ENCODE measurements around the gene HS3ST3A1.

Gene HS3ST3A1

DNA sequence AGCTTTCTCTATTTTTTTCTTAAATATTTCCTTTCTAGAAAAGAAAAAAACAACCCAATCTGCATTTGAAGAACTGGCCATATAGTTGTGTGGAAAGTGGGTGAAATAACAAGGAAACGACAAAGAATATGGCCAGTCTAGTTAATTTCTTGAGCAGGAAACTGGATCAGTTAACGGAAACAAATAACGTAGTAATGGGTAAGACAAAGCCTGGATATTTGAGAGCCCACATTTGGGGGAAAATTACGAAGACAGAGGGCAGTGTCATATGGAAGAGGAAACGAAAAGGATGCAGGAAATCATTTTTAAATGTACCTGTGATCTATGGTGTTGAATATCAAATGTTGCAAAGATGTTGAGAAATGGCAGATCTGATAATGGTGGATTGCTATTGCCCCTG lies 78.6 kb downstream of the HS3ST3A1 start:
- Histone ChIP-seq H3K9ac (ENCODE audit: insufficient read length, low read depth) (no peak overlapping the region), H3K27me3 (ENCODE audit: insufficient read depth, insufficient read length) (no peaks in the 10 kb centered on the region), H3K9me3 (ENCODE audit: insufficient read depth, low read length) (no peaks in the 10 kb centered on the region), H3K4me3 (ENCODE audit: insufficient read length, low read depth) (no peak overlapping the region), H3K4me1 (ENCODE audit: insufficient read depth, insufficient read length) (no peaks in the 10 kb centered on the region), H3K36me3 (ENCODE audit: insufficient read depth, insufficient read length, low read length) (no peaks in the 10 kb centered on the region)
- TF ChIP-seq ZNF274 (IDR thresholded peaks at IDR 0.05; ENCODE audit: low read depth, low read length): no peak
- no peak for TF ChIP-seq SUZ12 (IDR thresholded peaks at IDR 0.05; ENCODE audit: extremely low read depth, insufficient read depth, insufficient read length)
- no peak for TF ChIP-seq YY1 (IDR thresholded peaks at IDR 0.05; ENCODE audit: insufficient read depth, insufficient read length)
- no peak for DNase-seq (ENCODE audit: low read depth, low spot score)

DNA sequence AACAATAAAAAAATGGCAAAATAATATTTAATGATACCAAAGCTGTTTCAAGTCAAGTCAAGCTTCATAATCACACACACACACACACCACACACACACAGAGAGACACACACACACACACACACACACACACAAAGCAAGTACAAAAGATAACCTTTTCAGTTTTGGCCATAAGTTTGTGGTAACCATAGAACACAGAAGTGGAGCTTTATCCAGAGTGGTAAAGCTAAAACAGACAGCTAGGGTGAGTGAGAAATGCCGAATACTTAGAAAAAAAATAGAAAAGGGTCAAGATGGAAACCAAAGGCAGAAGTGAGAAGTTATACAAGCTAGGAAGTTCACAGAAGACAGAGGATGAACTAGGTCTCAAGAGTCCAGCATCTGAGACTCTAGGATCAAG lies 79.0 kb downstream of the HS3ST3A1 start:
- TF ChIP-seq SUZ12 (IDR thresholded peaks at IDR 0.05; ENCODE audit: extremely low read depth, insufficient read depth, insufficient read length) (no peak), ZNF274 (IDR thresholded peaks at IDR 0.05; ENCODE audit: low read depth, low read length) (no peak), YY1 (IDR thresholded peaks at IDR 0.05; ENCODE audit: insufficient read depth, insufficient read length) (no peak)
- DNase-seq (ENCODE audit: low read depth, low spot score): no peak
- H3K9ac ChIP-seq (ENCODE audit: insufficient read length, low read depth): no peak overlapping the region
- H3K9me3 ChIP-seq (ENCODE audit: insufficient read depth, low read length): no peaks in the 10 kb centered on the region
- H3K4me1 ChIP-seq (ENCODE audit: insufficient read depth, insufficient read length): no peaks in the 10 kb centered on the region
- no peaks in the 10 kb centered on the region for H3K27me3 ChIP-seq (ENCODE audit: insufficient read depth, insufficient read length)
- no peak overlapping the region for H3K4me3 ChIP-seq (ENCODE audit: insufficient read length, low read depth)
- no peaks in the 10 kb centered on the region for H3K36me3 ChIP-seq (ENCODE audit: insufficient read depth, insufficient read length, low read length)

DNA sequence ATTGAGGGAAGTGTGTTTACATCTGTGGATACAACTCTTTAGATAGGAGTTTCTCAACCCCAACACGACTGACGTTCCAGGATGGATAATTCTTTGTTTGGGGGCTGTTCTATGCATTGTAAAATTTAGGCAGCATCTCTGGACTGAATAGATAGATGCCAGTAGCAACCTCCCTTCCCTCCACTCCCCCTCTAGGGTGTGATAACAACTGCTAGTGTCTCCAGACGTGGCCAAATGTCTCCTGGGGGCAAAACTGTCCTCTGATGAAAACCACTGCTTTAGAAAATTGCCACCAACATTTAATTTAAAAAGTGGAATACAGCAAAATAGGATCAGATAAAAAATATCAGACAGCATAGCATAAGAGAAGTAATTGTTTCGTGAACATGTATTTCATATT lies 79.9 kb downstream of the HS3ST3A1 start:
- no peaks in the 10 kb centered on the region for H3K36me3 ChIP-seq (ENCODE audit: insufficient read depth, insufficient read length, low read length)

DNA sequence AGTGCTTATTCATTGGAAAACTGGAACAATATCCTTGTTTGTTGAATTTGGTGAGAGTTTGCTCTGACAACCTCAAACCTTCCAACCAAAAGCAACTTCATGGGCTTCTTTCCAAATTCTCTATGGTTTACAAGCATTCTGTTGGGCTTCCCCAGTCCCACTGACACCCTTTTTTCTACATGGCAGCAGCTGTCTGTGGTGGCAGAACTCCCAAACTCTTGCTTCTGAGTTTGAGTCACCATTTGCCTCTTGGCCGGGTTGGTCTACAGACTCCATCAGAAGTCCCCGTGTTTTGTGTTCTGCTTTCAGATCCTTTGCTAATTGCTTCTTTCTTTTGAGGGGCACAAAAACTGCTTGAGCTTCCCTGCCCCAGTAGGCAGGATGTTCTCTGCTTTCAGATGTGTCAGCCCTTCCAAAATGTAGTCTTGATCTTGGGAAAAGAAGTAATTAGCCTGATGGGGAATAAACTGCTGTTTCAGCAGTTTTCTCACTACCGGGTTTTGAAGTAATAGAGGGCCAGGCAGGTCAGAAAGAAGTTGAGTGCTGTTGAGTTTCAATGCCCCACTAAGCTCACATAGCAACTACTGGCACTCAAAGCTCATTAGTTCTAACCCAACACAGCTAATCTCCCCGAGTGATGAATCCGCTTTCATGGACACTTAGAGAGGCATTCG lies 80.7 kb downstream of the HS3ST3A1 start:
- Histone ChIP-seq H3K36me3 (ENCODE audit: insufficient read depth, insufficient read length, low read length) (no peaks in the 10 kb centered on the region), H3K27me3 (ENCODE audit: insufficient read depth, insufficient read length) (no peaks in the 10 kb centered on the region), H3K4me1 (ENCODE audit: insufficient read depth, insufficient read length) (no peaks in the 10 kb centered on the region), H3K4me3 (ENCODE audit: insufficient read length, low read depth) (no peak overlapping the region), H3K9me3 (ENCODE audit: insufficient read depth, low read length) (no peaks in the 10 kb centered on the region), H3K9ac (ENCODE audit: insufficient read length, low read depth) (no peak overlapping the region)
- no peak for TF ChIP-seq ZNF274 (IDR thresholded peaks at IDR 0.05; ENCODE audit: low read depth, low read length)
- TF ChIP-seq YY1 (IDR thresholded peaks at IDR 0.05; ENCODE audit: insufficient read depth, insufficient read length): no peak
- no peak for TF ChIP-seq SUZ12 (IDR thresholded peaks at IDR 0.05; ENCODE audit: extremely low read depth, insufficient read depth, insufficient read length)
- no peak for DNase-seq (ENCODE audit: low read depth, low spot score)

More for the DNA sequence above, 79.9 kb downstream of the HS3ST3A1 start:
- no peak overlapping the region for H3K4me3 ChIP-seq (ENCODE audit: insufficient read length, low read depth)
- no peaks in the 10 kb centered on the region for H3K9me3 ChIP-seq (ENCODE audit: insufficient read depth, low read length)
- no peak overlapping the region for H3K9ac ChIP-seq (ENCODE audit: insufficient read length, low read depth)
- no peak for DNase-seq (ENCODE audit: low read depth, low spot score)
- no peaks in the 10 kb centered on the region for H3K27me3 ChIP-seq (ENCODE audit: insufficient read depth, insufficient read length)
- TF ChIP-seq ZNF274 (IDR thresholded peaks at IDR 0.05; ENCODE audit: low read depth, low read length) (no peak), YY1 (IDR thresholded peaks at IDR 0.05; ENCODE audit: insufficient read depth, insufficient read length) (no peak), SUZ12 (IDR thresholded peaks at IDR 0.05; ENCODE audit: extremely low read depth, insufficient read depth, insufficient read length) (no peak)
- no peaks in the 10 kb centered on the region for H3K4me1 ChIP-seq (ENCODE audit: insufficient read depth, insufficient read length)

DNA sequence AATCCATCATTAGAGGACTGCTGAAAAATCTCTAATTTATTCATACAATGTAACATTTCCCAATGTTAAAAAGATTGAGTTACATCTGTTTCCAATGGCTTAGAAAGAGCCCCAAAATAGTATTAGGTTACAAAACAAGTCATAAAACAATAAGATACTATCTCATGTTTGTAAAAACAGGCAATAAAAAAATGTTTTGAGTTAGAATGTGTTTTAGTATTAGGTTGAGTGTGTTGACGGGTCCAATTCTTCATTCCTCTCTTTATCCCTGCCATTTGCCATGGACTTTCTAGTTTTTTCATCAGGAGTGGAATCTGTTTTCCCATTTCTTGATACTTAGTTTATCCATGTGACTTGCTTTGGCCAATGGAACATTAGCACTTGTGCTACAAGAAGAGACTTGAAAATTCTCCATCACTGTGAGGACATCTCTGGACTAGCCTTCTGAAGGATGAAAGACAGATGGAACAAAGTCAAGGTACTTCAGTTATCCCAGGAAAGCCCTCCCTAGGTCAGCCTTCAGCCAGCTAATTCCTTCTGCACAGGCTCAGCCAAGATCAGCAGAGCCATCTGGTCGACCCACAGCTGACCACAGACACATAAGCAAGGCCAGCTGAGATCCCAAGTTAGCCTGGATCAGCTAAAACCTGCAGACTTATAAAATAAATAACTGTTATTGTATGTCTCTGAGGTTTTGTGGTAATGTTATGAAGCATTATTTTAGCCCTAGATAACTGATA lies 83.3 kb downstream of the HS3ST3A1 start:
- H3K4me1 ChIP-seq (ENCODE audit: insufficient read depth, insufficient read length): no peaks in the 10 kb centered on the region
- no peak overlapping the region for H3K9ac ChIP-seq (ENCODE audit: insufficient read length, low read depth)
- no peak for DNase-seq (ENCODE audit: low read depth, low spot score)
- H3K27me3 ChIP-seq (ENCODE audit: insufficient read depth, insufficient read length): no peaks in the 10 kb centered on the region
- TF ChIP-seq SUZ12 (IDR thresholded peaks at IDR 0.05; ENCODE audit: extremely low read depth, insufficient read depth, insufficient read length) (no peak), ZNF274 (IDR thresholded peaks at IDR 0.05; ENCODE audit: low read depth, low read length) (no peak)
- no peaks in the 10 kb centered on the region for H3K36me3 ChIP-seq (ENCODE audit: insufficient read depth, insufficient read length, low read length)
- H3K9me3 ChIP-seq (ENCODE audit: insufficient read depth, low read length): no peaks in the 10 kb centered on the region
- no peak overlapping the region for H3K4me3 ChIP-seq (ENCODE audit: insufficient read length, low read depth)

DNA sequence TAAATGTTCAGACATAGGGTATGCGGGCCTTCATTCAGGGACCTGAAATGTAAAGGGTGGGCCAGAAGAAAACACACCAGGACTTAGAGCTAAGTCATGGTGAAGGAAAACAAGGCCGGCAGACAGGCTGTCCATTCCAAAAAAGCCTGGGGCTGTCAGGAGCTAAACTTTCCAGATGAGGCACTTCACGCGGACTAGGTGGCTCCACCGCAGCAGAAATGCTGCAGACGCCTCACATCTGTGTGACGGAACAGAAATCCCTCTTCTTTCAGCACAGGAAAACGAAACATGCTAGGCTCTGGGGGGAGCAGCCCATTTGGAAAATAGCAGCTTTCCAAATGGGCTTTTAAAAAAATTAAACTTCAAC lies 88.7 kb downstream of the HS3ST3A1 start:
- Histone ChIP-seq H3K9ac (ENCODE audit: insufficient read length, low read depth) (no peak overlapping the region), H3K4me3 (ENCODE audit: insufficient read length, low read depth) (no peak overlapping the region), H3K27me3 (ENCODE audit: insufficient read depth, insufficient read length) (no peaks in the 10 kb centered on the region), H3K9me3 (ENCODE audit: insufficient read depth, low read length) (no peaks in the 10 kb centered on the region), H3K4me1 (ENCODE audit: insufficient read depth, insufficient read length) (no peaks in the 10 kb centered on the region), H3K36me3 (ENCODE audit: insufficient read depth, insufficient read length, low read length) (no peaks in the 10 kb centered on the region)
- no peak for DNase-seq (ENCODE audit: low read depth, low spot score)
- TF ChIP-seq SUZ12 (IDR thresholded peaks at IDR 0.05; ENCODE audit: extremely low read depth, insufficient read depth, insufficient read length) (no peak), ZNF274 (IDR thresholded peaks at IDR 0.05; ENCODE audit: low read depth, low read length) (no peak), YY1 (IDR thresholded peaks at IDR 0.05; ENCODE audit: insufficient read depth, insufficient read length) (no peak)

DNA sequence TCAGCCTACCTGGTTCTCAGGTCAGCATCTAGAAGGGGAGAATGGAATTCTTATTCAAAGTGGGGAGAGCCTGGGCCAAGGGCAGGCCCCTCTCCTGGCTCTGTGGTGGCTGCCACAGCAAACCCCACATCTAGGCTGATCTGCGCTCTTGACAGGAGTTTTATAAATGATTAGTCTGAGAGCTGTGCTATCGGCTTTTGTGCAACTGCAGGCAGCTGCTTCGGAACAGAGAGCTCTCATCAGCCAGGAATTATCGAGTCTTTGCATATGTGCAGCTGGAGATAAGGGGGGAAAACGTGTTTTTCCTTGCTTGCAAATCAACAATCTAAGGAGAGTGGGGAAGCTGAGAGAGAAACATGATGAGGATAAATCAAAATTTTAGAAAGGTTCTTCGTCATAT lies 91.7 kb downstream of the HS3ST3A1 start:
- no peak overlapping the region for H3K9ac ChIP-seq (ENCODE audit: insufficient read length, low read depth)
- no peaks in the 10 kb centered on the region for H3K27me3 ChIP-seq (ENCODE audit: insufficient read depth, insufficient read length)
- no peak overlapping the region for H3K4me3 ChIP-seq (ENCODE audit: insufficient read length, low read depth)
- H3K9me3 ChIP-seq (ENCODE audit: insufficient read depth, low read length): no peaks in the 10 kb centered on the region
- H3K4me1 ChIP-seq (ENCODE audit: insufficient read depth, insufficient read length): no peaks in the 10 kb centered on the region
- no peak for DNase-seq (ENCODE audit: low read depth, low spot score)
- no peaks in the 10 kb centered on the region for H3K36me3 ChIP-seq (ENCODE audit: insufficient read depth, insufficient read length, low read length)
- TF ChIP-seq ZNF274 (IDR thresholded peaks at IDR 0.05; ENCODE audit: low read depth, low read length): no peak
- TF ChIP-seq YY1 (IDR thresholded peaks at IDR 0.05; ENCODE audit: insufficient read depth, insufficient read length): no peak
- no peak for TF ChIP-seq SUZ12 (IDR thresholded peaks at IDR 0.05; ENCODE audit: extremely low read depth, insufficient read depth, insufficient read length)
